ENCODE data around the gene UBE2S. TPM values are rescaled to one million over a fixed set of nuclear protein-coding genes. Genes with fewer than 3 reads are reported as not detected.

Gene UBE2S
- total and polyA plus RNA-seq, 2 donors (not counting 1 experiment from before 2014, with no cell fraction given): 20.6 to 72.7 TPM

DNA sequence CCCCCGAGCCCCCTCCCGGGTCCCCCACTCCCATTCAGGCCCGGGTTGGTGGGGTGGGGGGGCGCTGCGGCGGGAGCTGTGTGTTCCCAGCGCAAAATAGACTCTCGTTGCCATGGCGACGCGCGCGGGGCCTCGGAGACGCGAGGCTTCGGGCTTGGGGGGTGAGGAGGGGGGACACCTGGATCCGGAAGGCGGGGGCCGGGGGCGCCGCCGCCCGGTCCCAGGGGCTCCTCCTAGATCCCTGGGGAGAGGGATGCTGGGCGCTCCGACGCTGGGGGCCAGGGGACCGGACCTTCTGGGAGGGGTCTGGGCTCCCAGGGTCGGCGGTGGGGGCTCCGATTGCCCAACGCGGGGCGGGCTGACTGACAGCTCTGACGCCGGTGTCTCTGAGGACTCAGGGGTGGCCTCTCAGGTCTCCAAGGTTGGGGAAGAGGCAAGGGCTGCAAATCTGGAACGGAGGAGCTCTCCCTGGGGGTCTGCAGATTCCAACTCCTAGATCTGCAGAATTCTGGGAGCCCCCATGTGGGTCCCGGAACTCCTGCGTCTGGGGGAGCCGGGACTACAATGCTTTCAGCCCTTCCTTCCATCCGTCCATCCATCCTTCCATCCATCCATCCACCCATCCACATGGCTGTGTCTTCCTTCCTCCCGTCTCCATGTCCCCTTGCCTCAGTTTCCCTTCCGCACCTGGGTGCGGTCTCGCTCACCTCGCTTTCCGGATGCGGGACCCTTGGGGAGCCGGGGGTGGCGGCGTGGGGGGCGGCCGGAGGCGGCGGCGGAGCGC, 44.6 kb upstream of the UBE2S start:
- H4K20me1 ChIP-seq (ENCODE audit: control insufficient read depth, insufficient read depth, low read length, poor library complexity, severe bottlenecking): no peaks in the 10 kb centered on the region
- Mint-ChIP-seq H3K4me3 (peak overlapping the region; percentile 66), H3K4me1 (peaks cover 13% of the 10 kb centered on the region), H3K27ac (peak overlapping the region; percentile 59), H3K9me3 (ENCODE audit: insufficient read depth) (no peaks in the 10 kb centered on the region), H3K27me3 (peaks cover 18% of the 10 kb centered on the region)
- H3K27ac ChIP-seq (ENCODE audit: low read length in 2 of 2): no peak overlapping the region
- TF ChIP-seq, protein P1, sequence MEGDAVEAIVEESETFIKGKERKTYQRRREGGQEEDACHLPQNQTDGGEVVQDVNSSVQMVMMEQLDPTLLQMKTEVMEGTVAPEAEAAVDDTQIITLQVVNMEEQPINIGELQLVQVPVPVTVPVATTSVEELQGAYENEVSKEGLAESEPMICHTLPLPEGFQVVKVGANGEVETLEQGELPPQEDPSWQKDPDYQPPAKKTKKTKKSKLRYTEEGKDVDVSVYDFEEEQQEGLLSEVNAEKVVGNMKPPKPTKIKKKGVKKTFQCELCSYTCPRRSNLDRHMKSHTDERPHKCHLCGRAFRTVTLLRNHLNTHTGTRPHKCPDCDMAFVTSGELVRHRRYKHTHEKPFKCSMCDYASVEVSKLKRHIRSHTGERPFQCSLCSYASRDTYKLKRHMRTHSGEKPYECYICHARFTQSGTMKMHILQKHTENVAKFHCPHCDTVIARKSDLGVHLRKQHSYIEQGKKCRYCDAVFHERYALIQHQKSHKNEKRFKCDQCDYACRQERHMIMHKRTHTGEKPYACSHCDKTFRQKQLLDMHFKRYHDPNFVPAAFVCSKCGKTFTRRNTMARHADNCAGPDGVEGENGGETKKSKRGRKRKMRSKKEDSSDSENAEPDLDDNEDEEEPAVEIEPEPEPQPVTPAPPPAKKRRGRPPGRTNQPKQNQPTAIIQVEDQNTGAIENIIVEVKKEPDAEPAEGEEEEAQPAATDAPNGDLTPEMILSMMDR (IDR thresholded peaks at IDR 0.05): no peak
- TF ChIP-seq EZH2 (IDR thresholded peaks at IDR 0.05; ENCODE audit: borderline replicate concordance, insufficient read depth, low read depth, low read length, poor library complexity, severe bottlenecking): no peak
- H3K9me3 ChIP-seq (ENCODE audit: control extremely low read depth in 1 of 3, control insufficient read depth in 2 of 3, insufficient read depth in 1 of 3, low read length in 2 of 3): peaks cover 0 to 15% (median 0%) of the 10 kb centered on the region in 3 donors
- CTCF ChIA-PET: interaction anchor here (1.2 kb wide), 1 partner anchor 198 kb away, joined by 6 read pairs; no protein-coding TSS in a partner anchor
- ATAC-seq (ENCODE audit: low read depth) (no peak), DNase-seq (peak; percentile 71)
- peaks cover 0 to 36% (median 12%) of the 10 kb centered on the region in 4 experiments for H3K27me3 ChIP-seq (replicated peaks in 1 of 4; ENCODE audit: control extremely low read depth in 1 of 4, control insufficient read depth in 3 of 4, insufficient read depth in 4 of 4, low read length in 3 of 4)
- peaks cover 0 to 2% of the 10 kb centered on the region in 2 experiments for H3K36me3 ChIP-seq (replicated peaks in 1 of 2; ENCODE audit: control extremely low read depth in 1 of 2, control insufficient read depth in 1 of 2, extremely low read depth in 1 of 2, insufficient read depth in 2 of 2, low read length in 1 of 2)
- H3K9ac ChIP-seq (ENCODE audit: low read length): peak overlapping the region; percentile 53
- POLR2A ChIA-PET: interaction anchor here (0.6 kb wide), 1 partner anchor 136 kb away, joined by 8 read pairs; no protein-coding TSS in a partner anchor
- 7% methylated on average over 48 of the region's 57 CpGs for WGBS (ENCODE audit: insufficient coverage)
- H2AFZ ChIP-seq (ENCODE audit: insufficient read depth, low read depth, low read length, poor library complexity, severe bottlenecking): peak overlapping the region; percentile 51
- intact Hi-C loops (cut with micrococcal nuclease): no loop called here
- peak overlapping the region; percentile 81 for H3K4me2 ChIP-seq (replicated peaks; ENCODE audit: low read depth, low read length, poor library complexity, severe bottlenecking)
- peak overlapping the region in 2 of 5 experiments; percentile 28 to 40 for H3K4me3 ChIP-seq (ENCODE audit: control extremely low read depth in 1 of 5, extremely low read depth in 1 of 5, insufficient read depth in 1 of 5, low read depth in 2 of 5, low read length in 4 of 5)
- no peaks in the 10 kb centered on the region for H3K79me2 ChIP-seq (ENCODE audit: control insufficient read depth, insufficient read depth, low read length)
- H3K4me1 ChIP-seq (ENCODE audit: control insufficient read depth in 2 of 2, insufficient read depth in 2 of 2, low read length in 2 of 2): peaks cover 15 to 17% of the 10 kb centered on the region in 2 donors
